Measurements from ENCODE around the gene PDZD7. TPM values are rescaled to one million over a fixed set of nuclear protein-coding genes. Genes with fewer than 3 reads are reported as not detected.

PDZD7 gene
- 0.27 and 0.85 TPM in 2 replicates for total RNA-seq

GRCh38 chr10:101031128-101031795, at the start of gene PDZD7, which contains the start of gene SFXN3:
PDZD7 (minus strand) TSS chr10:101031129; CDS start chr10:101030219, 910 bp downstream.
SFXN3 (plus strand) TSS chr10:101031234; CDS start chr10:101034695, 3,461 bp downstream.

GRCh38 chr10:101061624-101062231, 30.8 kb upstream of the PDZD7 start, which contains the start of gene KAZALD1:
KAZALD1 (plus strand) TSS chr10:101061989; CDS start chr10:101062593, 604 bp downstream.

DNA sequence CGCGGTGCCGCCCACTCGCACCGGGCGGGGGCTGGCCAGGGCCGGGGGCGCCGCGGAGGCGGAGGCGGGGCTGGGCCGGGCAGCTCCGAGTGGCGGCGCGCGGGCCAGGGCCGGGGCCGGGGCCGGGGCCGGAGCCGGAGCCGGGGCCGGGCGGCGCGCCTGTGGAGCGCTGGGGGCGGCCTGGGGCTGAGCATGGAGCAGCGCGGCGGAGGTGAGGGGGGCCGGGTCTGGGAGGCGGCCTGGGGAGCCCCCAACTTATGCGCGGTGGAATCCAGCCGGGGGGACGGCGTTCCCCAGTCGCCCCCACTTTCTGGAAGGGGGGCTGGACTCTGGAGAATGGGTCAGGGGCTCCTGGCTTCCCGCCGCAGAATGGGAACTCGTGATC, 31.2 kb downstream of the PDZD7 start, which contains the start of gene LZTS2:
Gene LZTS2 (plus strand): TSS at position 67 of the 385 bp plus-strand sequence. CDS start 2,731 bp downstream, outside the sequence.

DNA sequence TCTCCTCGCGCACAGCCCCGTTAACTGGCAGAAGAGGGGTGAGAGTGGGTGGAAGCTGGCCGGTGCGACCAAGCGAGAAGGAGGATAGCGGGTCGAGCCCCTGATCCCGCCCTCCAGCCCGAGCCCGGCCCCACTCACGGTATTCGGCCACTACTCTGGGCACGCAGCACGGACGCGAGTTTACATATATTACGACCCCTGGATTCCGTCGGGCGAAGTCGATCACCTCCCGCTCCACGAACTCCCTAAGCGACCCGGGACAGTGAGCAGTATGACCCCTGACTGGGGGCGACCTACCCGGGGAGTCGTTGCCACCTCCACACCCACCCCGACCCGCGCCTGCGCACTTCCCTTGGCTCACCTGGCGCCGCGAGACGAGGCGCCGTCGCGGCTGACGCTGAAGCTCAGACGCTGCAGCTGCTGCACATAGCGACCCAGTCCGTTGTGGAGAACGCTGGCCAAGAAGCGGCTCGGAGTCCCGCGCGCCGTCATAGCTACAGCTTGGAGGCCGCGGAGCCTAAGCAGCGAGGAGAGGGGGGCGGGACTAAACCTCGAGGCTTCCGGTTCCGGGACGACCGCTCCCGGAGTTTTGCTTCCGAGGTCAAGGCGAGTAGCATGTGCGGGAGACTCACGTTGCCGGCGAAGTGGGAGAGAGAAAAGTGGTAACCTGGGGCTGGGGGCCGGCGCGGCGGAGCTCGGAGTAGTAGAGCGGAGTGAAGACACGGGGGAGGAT, 43.8 kb downstream of the PDZD7 start, which contains the start of the genes MRPL43 and TWNK:
Gene MRPL43 (minus strand): TSS at position 546 of the 733 bp plus-strand sequence. CDS start 54 bp downstream, at position 492.
Gene TWNK (plus strand): TSS at position 592 of the 733 bp plus-strand sequence. CDS start 668 bp downstream, outside the sequence.

DNA sequence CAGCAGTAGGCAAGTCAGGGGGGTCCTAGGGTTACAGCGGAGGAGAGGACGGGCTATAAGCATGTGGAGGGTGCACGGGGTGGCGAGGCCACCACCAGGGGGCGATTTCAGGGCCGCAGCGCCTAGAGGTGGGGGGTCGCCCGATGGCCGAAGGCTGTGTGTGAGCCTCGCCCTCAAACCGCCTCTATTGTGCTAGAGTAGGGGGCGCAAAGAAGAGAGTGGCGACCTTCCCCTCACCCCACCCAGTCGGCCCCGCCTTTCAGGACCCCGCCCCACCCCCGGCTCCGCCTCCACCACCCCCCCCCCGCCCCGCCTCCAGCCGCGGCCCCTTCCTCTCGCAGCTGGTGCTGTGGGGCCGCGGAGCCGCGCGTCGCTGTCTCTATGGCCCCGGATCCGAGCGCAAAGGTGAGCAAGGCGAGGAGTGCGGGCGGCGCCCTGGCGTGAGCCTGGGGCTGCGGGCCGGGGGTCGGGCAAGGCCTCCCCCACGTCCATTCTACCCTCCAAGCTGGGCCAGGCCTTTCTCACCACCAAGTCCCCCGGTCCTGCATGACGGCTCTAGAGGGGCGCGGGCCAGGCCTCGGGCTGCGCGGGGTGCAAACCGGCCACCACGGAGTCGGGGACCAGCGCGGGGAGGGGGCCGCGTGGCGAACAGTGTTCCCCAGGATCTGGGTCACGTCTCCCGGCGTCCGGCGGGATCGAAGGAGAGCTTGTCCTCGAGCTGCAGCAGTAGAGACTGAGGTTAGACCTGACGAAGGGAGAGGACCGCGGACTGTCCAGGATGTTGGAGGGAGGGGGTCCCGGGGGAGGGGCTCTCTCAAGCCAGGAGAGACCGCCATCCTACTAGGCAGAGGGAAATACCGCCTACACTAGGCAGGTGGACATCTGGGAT, 61.5 kb downstream of the PDZD7 start, which contains the start of gene SEMA4G:
Gene SEMA4G (plus strand): TSS at position 318 of the 889 bp plus-strand sequence. CDS start 3,409 bp downstream, outside the sequence.

Other genes with a start within 250 kb of the PDZD7 start
- 20.6 and 22.5 TPM in 2 replicates for gene SLF2, start 118.2 kb downstream of the PDZD7 start, total RNA-seq
- 0.63 and 0.94 TPM in 2 replicates for gene SEMA4G, start 61.6 kb downstream of the PDZD7 start, total RNA-seq
- gene MRPL43, start 43.6 kb downstream of the PDZD7 start, total RNA-seq: 40.0 and 50.7 TPM in 2 replicates
- 7.6 and 9.4 TPM in 2 replicates for gene TWNK, start 43.6 kb downstream of the PDZD7 start, total RNA-seq
- 33.7 and 45.4 TPM in 2 replicates for gene LZTS2, start 31.3 kb downstream of the PDZD7 start, total RNA-seq
- gene SFXN3, start 105 bp upstream of the PDZD7 start, total RNA-seq: 59.2 and 63.5 TPM in 2 replicates
- 1.1 and 1.7 TPM in 2 replicates for gene KAZALD1, start 30.9 kb upstream of the PDZD7 start, total RNA-seq
- 0.18 TPM in 1 of 2 replicates, not detected in the other for gene TLX1, start 100.2 kb upstream of the PDZD7 start, total RNA-seq
- gene LBX1, start 198.3 kb upstream of the PDZD7 start, total RNA-seq: not detected in 2 replicates

Data from endothelial cell of coronary artery (primary cell).